H1 (cell line): ENCODE results near the gene VOPP1. TPM values are rescaled to one million over a fixed set of nuclear protein-coding genes. Genes with fewer than 3 reads are reported as not detected.

Source experiments
- CTCF ChIA-PET: fragments of 300-600 bp; sonication (Branson Sonifier 250); formaldehyde crosslinking; loops from one replicate; lab custom pipeline; 2021; ENCODE audit not compliant: partially characterized antibody; lab: Charles Lee
- POLR2A ChIA-PET: fragments of 300-600 bp; sonication (Branson Sonifier 250); formaldehyde crosslinking; loops from one replicate; lab custom pipeline; 2021; ENCODE audit warnings: inconsistent platforms; ENCODE audit not compliant: partially characterized antibody; lab: Charles Lee
- DNase-seq, 2 experiments: peaks; one replicate each; pipeline versions ENCODE4 v3.0.0 to v3.0.0-alpha.2; 2010 to 2022; ENCODE audit warnings: low spot score in 2 of 2, low read depth in 1 of 2, mixed read lengths in 1 of 2
- FAIRE-seq: peaks from 2 replicates; lab custom pipeline; 2011; peaks lifted over from hg19 to GRCh38; lab: Jason Lieb, UNC
- H2AFZ ChIP-seq: 2 replicates; pipeline ENCODE4 v1.8.1; 2012; ENCODE audit warnings: low read length, inconsistent platforms
- H2AK5ac ChIP-seq: 2 replicates; pipeline ENCODE4 v1.6.1; 2013; ENCODE audit warnings: low read depth, low read length
- H2BK120ac ChIP-seq: replicated peaks from 2 replicates; pipeline ENCODE3; 2013; ENCODE audit warnings: low read depth, low read length, inconsistent platforms
- H2BK12ac ChIP-seq: 2 replicates; pipeline ENCODE4 v1.6.1; 2013; ENCODE audit warnings: low read depth, low read length
- H2BK15ac ChIP-seq: 2 replicates; pipeline ENCODE4 v1.6.1; 2013; ENCODE audit warnings: low read length
- H2BK20ac ChIP-seq: 2 replicates; pipeline ENCODE4 v1.6.1; 2013; ENCODE audit warnings: low read length
- H2BK5ac ChIP-seq: 2 replicates; pipeline ENCODE4 v1.6.1; 2013; ENCODE audit warnings: low read depth, low read length
- H3K14ac ChIP-seq: 2 replicates; pipeline ENCODE4 v1.6.1; 2013; ENCODE audit warnings: inconsistent platforms; ENCODE audit not compliant: insufficient read length
- H3K18ac ChIP-seq: 2 replicates; pipeline ENCODE4 v1.6.1; 2013; ENCODE audit warnings: low read length; ENCODE audit errors: extremely low read depth
- H3K23ac ChIP-seq: 2 replicates; pipeline ENCODE4 v1.6.1; 2013; ENCODE audit warnings: inconsistent platforms; ENCODE audit not compliant: insufficient read length
- H3K23me2 ChIP-seq: 2 replicates; pipeline ENCODE4 v1.6.1; 2013; ENCODE audit warnings: low read depth, low read length
- H3K27ac ChIP-seq: 2 replicates; pipeline ENCODE4 v1.6.1; 2011; ENCODE audit warnings: low read depth, low read length, inconsistent platforms
- H3K27me3 ChIP-seq, 4 experiments: replicated peaks in 1 of 4; 1 replicate in 1 of 4; 2 replicates in 3 of 4; pipeline versions ENCODE4 v1.6.1 to v1.8.1; 2011 to 2013; ENCODE audit warnings: low read length in 3 of 4, mild to moderate bottlenecking in 3 of 4, inconsistent platforms in 2 of 4, mixed read lengths in 2 of 4, moderate library complexity in 1 of 4; ENCODE audit not compliant: control insufficient read depth in 3 of 4, insufficient read depth in 3 of 4; ENCODE audit errors: extremely low read depth in 1 of 4
- H3K36me3 ChIP-seq, 4 experiments: 2 replicates each; pipeline versions ENCODE4 v1.6.1 to v1.8.1; 2011 to 2013; ENCODE audit warnings: mild to moderate bottlenecking in 4 of 4, low read length in 3 of 4, moderate library complexity in 2 of 4, control low read depth in 1 of 4, inconsistent platforms in 1 of 4; ENCODE audit not compliant: insufficient read depth in 4 of 4, control insufficient read depth in 2 of 4
- H3K4ac ChIP-seq: replicated peaks from 2 replicates; pipeline ENCODE3; 2013; ENCODE audit warnings: low read length, low read depth, mixed read lengths, inconsistent platforms; ENCODE audit not compliant: insufficient read length
- H3K4me1 ChIP-seq, 4 experiments: replicated peaks in 1 of 4; 1 replicate in 1 of 4; 2 replicates in 3 of 4; pipeline versions ENCODE4 v1.6.1 to v1.8.1; 2011 to 2013; ENCODE audit warnings: low read length in 3 of 4, inconsistent platforms in 2 of 4, mixed read lengths in 1 of 4; ENCODE audit not compliant: insufficient read depth in 4 of 4, control insufficient read depth in 3 of 4
- H3K4me2 ChIP-seq, 2 experiments: 2 replicates each; pipeline versions ENCODE4 v1.6.1 to v1.8.1; 2011 to 2013; ENCODE audit warnings: low read depth in 2 of 2, low read length in 2 of 2, control low read depth in 1 of 2, inconsistent platforms in 1 of 2, mild to moderate bottlenecking in 1 of 2; ENCODE audit not compliant: insufficient read depth in 1 of 2
- H3K4me3 ChIP-seq, 4 experiments: fragments of 200-600, 300-600 bp in 1 of 4; sonication (generic), shearing (Covaris generic), sonication (Bioruptor Twin) in 1 of 4; 2 replicates each; pipeline versions ENCODE4 v1.5.1 to v1.8.1; 2011 to 2016; ENCODE audit warnings: low read length in 4 of 4, low read depth in 3 of 4, control low read depth in 2 of 4, inconsistent platforms in 2 of 4, mild to moderate bottlenecking in 2 of 4, mixed read lengths in 1 of 4, moderate library complexity in 1 of 4; ENCODE audit not compliant: insufficient read depth in 2 of 4; ENCODE audit errors: extremely low read depth in 1 of 4
- H3K56ac ChIP-seq: replicated peaks from 2 replicates; pipeline ENCODE3; 2013; ENCODE audit warnings: low read depth, mild to moderate bottlenecking, mixed read lengths, low read length, inconsistent platforms; ENCODE audit not compliant: insufficient read length
- H3K79me1 ChIP-seq: 2 replicates; pipeline ENCODE4 v1.6.1; 2013; ENCODE audit warnings: low read depth, low read length, control low read depth
- H3K79me2 ChIP-seq, 2 experiments: 2 replicates each; pipeline versions ENCODE4 v1.6.1 to v1.8.1; 2012 to 2013; ENCODE audit warnings: low read length in 2 of 2, mild to moderate bottlenecking in 2 of 2, inconsistent platforms in 1 of 2; ENCODE audit not compliant: insufficient read depth in 2 of 2, control insufficient read depth in 1 of 2
- H3K9ac ChIP-seq, 4 experiments: replicated peaks in 1 of 4; 1 replicate in 1 of 4; 2 replicates in 3 of 4; pipeline versions ENCODE4 v1.6.1 to v1.8.1; 2011 to 2013; ENCODE audit warnings: low read depth in 3 of 4, low read length in 3 of 4, control low read depth in 2 of 4, mild to moderate bottlenecking in 2 of 4, moderate library complexity in 2 of 4, inconsistent platforms in 1 of 4; ENCODE audit errors: extremely low read depth in 1 of 4
- H3K9me3 ChIP-seq, 2 experiments: 2 replicates each; pipeline versions ENCODE4 v1.6.1 to v1.8.1; 2012 to 2013; ENCODE audit warnings: mild to moderate bottlenecking in 2 of 2, moderate library complexity in 2 of 2, control low read depth in 1 of 2, inconsistent platforms in 1 of 2, low read depth in 1 of 2, low read length in 1 of 2, mixed read lengths in 1 of 2; ENCODE audit not compliant: insufficient read depth in 2 of 2
- H4K20me1 ChIP-seq, 2 experiments: replicated peaks in 1 of 2; 2 replicates each; pipeline versions ENCODE3 to v1.8.1; 2011 to 2013; ENCODE audit warnings: inconsistent platforms in 2 of 2, low read length in 2 of 2, mild to moderate bottlenecking in 1 of 2; ENCODE audit not compliant: insufficient read depth in 2 of 2, control insufficient read depth in 1 of 2
- H4K5ac ChIP-seq: 2 replicates; pipeline ENCODE4 v1.6.1; 2013; ENCODE audit warnings: low read length, low read depth, mixed read lengths, inconsistent platforms; ENCODE audit not compliant: insufficient read length
- H4K8ac ChIP-seq: 2 replicates; pipeline ENCODE4 v1.8.0; 2013; ENCODE audit warnings: mild to moderate bottlenecking, moderate library complexity, low read length, inconsistent platforms; ENCODE audit not compliant: insufficient read depth; ENCODE audit errors: extremely low read depth
- H4K91ac ChIP-seq: replicated peaks from 2 replicates; pipeline ENCODE3; 2013; ENCODE audit warnings: low read length, mixed read lengths, inconsistent platforms; ENCODE audit not compliant: insufficient read length
- ASH2L ChIP-seq: fragments of 200-600, 300-600 bp; sonication (generic); IDR thresholded peaks from one replicate; pipeline ENCODE4 v1.7.1; 2017; ENCODE audit warnings: low read length
- SAP30 ChIP-seq: fragments of 300-600 bp; sonication (generic); IDR thresholded peaks from 2 replicates; pipeline ENCODE4 v1.7.1; 2012; ENCODE audit warnings: low read length, moderate library complexity, mild to moderate bottlenecking, inconsistent platforms; ENCODE audit not compliant: insufficient read depth, insufficient replicate concordance
- SIX5 ChIP-seq: IDR thresholded peaks from 2 replicates; pipeline ENCODE4 v1.6.1; 2011; ENCODE audit warnings: mild to moderate bottlenecking, low read depth, low read length
- WGBS, 2 experiments: shearing (Covaris generic) in 1 of 2; methylation state at CpG; one replicate each; pipeline versions ENCODE4 v1.1.6 to v1.1.7; 2013 to 2015; ENCODE audit warnings: low lambda C conversion rate in 2 of 2, mixed read lengths in 2 of 2, inconsistent platforms in 1 of 2, low coverage in 1 of 2, missing lambda C conversion rate in 1 of 2; ENCODE audit not compliant: insufficient replicate concordance in 2 of 2, insufficient coverage in 1 of 2, insufficient read length in 1 of 2; ENCODE audit errors: extremely low coverage in 1 of 2, missing lambda C conversion rate in 1 of 2; 5-methylcytosine and 5-hydroxymethylcytosine counted together
- polyA plus RNA-seq, 7 experiments: library from polyadenylated mRNA; depleted of rRNA in 3 of 7; stranded (reverse) in 5 of 7; unstranded in 2 of 7; fragments of >200 nt in 5 of 7; fragments of 200-250 nt in 2 of 7; gene quantifications; 1 replicate in 5 of 7; 2 replicates in 1 of 7; 4 replicates in 1 of 7; pipeline versions ENCODE4 v1.2.1 to v1.2.3, GENCODE V29; 2011 to 2013; ENCODE audit warnings: missing spikeins in 2 of 7, mixed read lengths in 2 of 7
- total RNA-seq: library from RNA; stranded (reverse); fragmentation: NEBNext Ultra II Directional; extraction: Animal tissue kit (Norgen Biotek cat#: 25700); gene quantifications from 2 replicates; pipeline ENCODE4 v1.2.1, GENCODE V29; 2021

The VOPP1 gene
- total and polyA plus RNA-seq, 2 of the 8 experiments (the other 6 are each of a cell fraction or from before 2014, with no cell fraction given), result 44.7 to 83.0 TPM

- H2BK120ac ChIP-seq, result no peak overlapping the region
- H3K4me2 ChIP-seq, result no peak overlapping the region
- H3K4ac ChIP-seq, result no peak overlapping the region
- no peak overlapping the region for H2AK5ac ChIP-seq
- H3K23ac ChIP-seq, result no peak overlapping the region
- no peaks in the 10 kb centered on the region for H3K79me2 ChIP-seq
- ChIA-PET CTCF (interaction anchor here (1.1 to 1.5 kb wide), 3 partner anchors 9 to 70 kb away, joined by 3 to 5 read pairs (median 3); no protein-coding TSS in a partner anchor), POLR2A (no interaction called here)
- H3K14ac ChIP-seq, result no peak overlapping the region
- H3K18ac ChIP-seq, result no peak overlapping the region
- H4K91ac ChIP-seq, result no peak overlapping the region
- H3K4me1 ChIP-seq, result no peaks in the 10 kb centered on the region
- 97% methylated on average over 7 of the region's 7 CpGs; no CpG with 5 or more reads in 1 of the 2 experiments for WGBS, 2 experiments
- no peak overlapping the region for H3K56ac ChIP-seq
- H3K27ac ChIP-seq, result no peak overlapping the region
- no peaks in the 10 kb centered on the region for H3K79me1 ChIP-seq
- DNase-seq (no peak), FAIRE-seq (no peak)
- peaks cover 29 to 43% of the 10 kb centered on the region in 2 experiments for H3K9me3 ChIP-seq
- H2BK5ac ChIP-seq, result no peak overlapping the region
- H3K36me3 ChIP-seq, result peaks cover 0 to 44% (median 3%) of the 10 kb centered on the region in 4 experiments; a peak in 3 of 8 replicates
- H2AFZ ChIP-seq, result no peak overlapping the region
- no peak overlapping the region for H2BK12ac ChIP-seq
- H3K27me3 ChIP-seq, result no peaks in the 10 kb centered on the region
- no peak overlapping the region for H4K5ac ChIP-seq
- H4K20me1 ChIP-seq, result no peaks in the 10 kb centered on the region
- no peak overlapping the region for H3K9ac ChIP-seq
- no peaks in the 10 kb centered on the region for H3K23me2 ChIP-seq
- no peak overlapping the region for H2BK15ac ChIP-seq
- no peak overlapping the region for H4K8ac ChIP-seq
- TF ChIP-seq SIX5, result no peak
- TF ChIP-seq ASH2L, result no peak
- no peak for TF ChIP-seq SAP30
- no peak overlapping the region for H3K4me3 ChIP-seq
- H2BK20ac ChIP-seq, result no peak overlapping the region
Measured at GRCh38 chr7:55467047-55467593, 105.2 kb downstream of the VOPP1 start.
